Activated T-cell treated with anti-CD3 and anti-CD28 coated beads, Interleukin-2, amount 50 U/mL, for 48 hours (primary cell): Measurements from ENCODE around the gene SETDB1.
A peak's percentile ranks its signal among the peaks of the same experiment; 100 is the strongest.

ENCODE experiments used
- DNase-seq, 2 experiments: peaks; one replicate each; pipeline ENCODE4 v3.0.0-alpha.2; 2020

Gene SETDB1

GRCh38 chr1:150976879-150977694, 50.9 kb downstream of the SETDB1 start:
- DNase-seq, result peak; percentile 85 to 88

- peak; percentile 93 to 96 for DNase-seq
These were observed 53.2 kb downstream of the SETDB1 start for GRCh38 chr1:150979092-150980056.

GRCh38 chr1:150981177-150981804, 55.1 kb downstream of the SETDB1 start:
- DNase-seq, result no peak

- DNase-seq, result no peak
These were observed 55.9 kb downstream of the SETDB1 start, which contains the start of gene ANXA9 for GRCh38 chr1:150981805-150982712. ANXA9 (plus strand) TSS chr1:150982292; CDS start chr1:150983106, 814 bp downstream.

GRCh38 chr1:150985179-150985825, 59.1 kb downstream of the SETDB1 start:
- DNase-seq, result no peak

- no peak for DNase-seq
These were observed 61.8 kb downstream of the SETDB1 start for GRCh38 chr1:150987924-150988323.

GRCh38 chr1:150992626-150993025, 66.5 kb downstream of the SETDB1 start:
- DNase-seq, result no peak

GRCh38 chr1:150994248-150994647, 68.1 kb downstream of the SETDB1 start:
- no peak for DNase-seq

- DNase-seq, result no peak
These were observed 69.3 kb downstream of the SETDB1 start for GRCh38 chr1:150995460-150995859.

- DNase-seq, result peak in 1 of 2 experiments; percentile 45
These were observed 69.7 kb downstream of the SETDB1 start for GRCh38 chr1:150995896-150996295.

- DNase-seq, result no peak
These were observed 71.1 kb downstream of the SETDB1 start for GRCh38 chr1:150997126-150997872.

GRCh38 chr1:150997949-150998348, 71.8 kb downstream of the SETDB1 start:
- no peak for DNase-seq

GRCh38 chr1:150999051-150999674, 73.0 kb downstream of the SETDB1 start:
- DNase-seq, result peak; percentile 52 to 60

- DNase-seq, result no peak
These were observed 73.8 kb downstream of the SETDB1 start for GRCh38 chr1:150999926-151000325.

GRCh38 chr1:151000408-151000807, 74.2 kb downstream of the SETDB1 start:
- no peak for DNase-seq

GRCh38 chr1:151001602-151002001, 75.4 kb downstream of the SETDB1 start:
- no peak for DNase-seq

- DNase-seq, result no peak
These were observed 75.9 kb downstream of the SETDB1 start for GRCh38 chr1:151002051-151002450.

- DNase-seq, result no peak
These were observed 76.4 kb downstream of the SETDB1 start for GRCh38 chr1:151002611-151003010.

- DNase-seq, result no peak
These were observed 77.0 kb downstream of the SETDB1 start for GRCh38 chr1:151003180-151003579.

- no peak for DNase-seq
These were observed 79.7 kb downstream of the SETDB1 start for GRCh38 chr1:151005729-151006319.
